H1 (cell line): ENCODE measurements around the gene TFB1M. TPM values are rescaled to one million over a fixed set of nuclear protein-coding genes. Genes with fewer than 3 reads are reported as not detected.
A peak's percentile ranks its signal among the peaks of the same experiment; 100 is the strongest.

ENCODE experiments used
- CTCF ChIA-PET: fragments of 300-600 bp; sonication (Branson Sonifier 250); formaldehyde crosslinking; loops from one replicate; lab custom pipeline; 2021; ENCODE audit not compliant: partially characterized antibody; lab: Charles Lee
- POLR2A ChIA-PET: fragments of 300-600 bp; sonication (Branson Sonifier 250); formaldehyde crosslinking; loops from one replicate; lab custom pipeline; 2021; ENCODE audit warnings: inconsistent platforms; ENCODE audit not compliant: partially characterized antibody; lab: Charles Lee
- DNase-seq, 2 experiments: peaks; one replicate each; pipeline versions ENCODE4 v3.0.0 to v3.0.0-alpha.2; 2010 to 2022; ENCODE audit warnings: low spot score in 2 of 2, low read depth in 1 of 2, mixed read lengths in 1 of 2
- FAIRE-seq: peaks from 2 replicates; lab custom pipeline; 2011; peaks lifted over from hg19 to GRCh38; lab: Jason Lieb, UNC
- H2AFZ ChIP-seq: 2 replicates; pipeline ENCODE4 v1.8.1; 2012; ENCODE audit warnings: low read length, inconsistent platforms
- H2AK5ac ChIP-seq: 2 replicates; pipeline ENCODE4 v1.6.1; 2013; ENCODE audit warnings: low read depth, low read length
- H2BK120ac ChIP-seq: replicated peaks from 2 replicates; pipeline ENCODE3; 2013; ENCODE audit warnings: low read depth, low read length, inconsistent platforms
- H2BK12ac ChIP-seq: 2 replicates; pipeline ENCODE4 v1.6.1; 2013; ENCODE audit warnings: low read depth, low read length
- H2BK15ac ChIP-seq: 2 replicates; pipeline ENCODE4 v1.6.1; 2013; ENCODE audit warnings: low read length
- H2BK20ac ChIP-seq: 2 replicates; pipeline ENCODE4 v1.6.1; 2013; ENCODE audit warnings: low read length
- H2BK5ac ChIP-seq: 2 replicates; pipeline ENCODE4 v1.6.1; 2013; ENCODE audit warnings: low read depth, low read length
- H3K14ac ChIP-seq: 2 replicates; pipeline ENCODE4 v1.6.1; 2013; ENCODE audit warnings: inconsistent platforms; ENCODE audit not compliant: insufficient read length
- H3K18ac ChIP-seq: 2 replicates; pipeline ENCODE4 v1.6.1; 2013; ENCODE audit warnings: low read length; ENCODE audit errors: extremely low read depth
- H3K23ac ChIP-seq: 2 replicates; pipeline ENCODE4 v1.6.1; 2013; ENCODE audit warnings: inconsistent platforms; ENCODE audit not compliant: insufficient read length
- H3K23me2 ChIP-seq: 2 replicates; pipeline ENCODE4 v1.6.1; 2013; ENCODE audit warnings: low read depth, low read length
- H3K27ac ChIP-seq: 2 replicates; pipeline ENCODE4 v1.6.1; 2011; ENCODE audit warnings: low read depth, low read length, inconsistent platforms
- H3K27me3 ChIP-seq, 4 experiments: replicated peaks in 1 of 4; 1 replicate in 1 of 4; 2 replicates in 3 of 4; pipeline versions ENCODE4 v1.6.1 to v1.8.1; 2011 to 2013; ENCODE audit warnings: low read length in 3 of 4, mild to moderate bottlenecking in 3 of 4, inconsistent platforms in 2 of 4, mixed read lengths in 2 of 4, moderate library complexity in 1 of 4; ENCODE audit not compliant: control insufficient read depth in 3 of 4, insufficient read depth in 3 of 4; ENCODE audit errors: extremely low read depth in 1 of 4
- H3K36me3 ChIP-seq, 4 experiments: 2 replicates each; pipeline versions ENCODE4 v1.6.1 to v1.8.1; 2011 to 2013; ENCODE audit warnings: mild to moderate bottlenecking in 4 of 4, low read length in 3 of 4, moderate library complexity in 2 of 4, control low read depth in 1 of 4, inconsistent platforms in 1 of 4; ENCODE audit not compliant: insufficient read depth in 4 of 4, control insufficient read depth in 2 of 4
- H3K4ac ChIP-seq: replicated peaks from 2 replicates; pipeline ENCODE3; 2013; ENCODE audit warnings: low read length, low read depth, mixed read lengths, inconsistent platforms; ENCODE audit not compliant: insufficient read length
- H3K4me1 ChIP-seq, 4 experiments: replicated peaks in 1 of 4; 1 replicate in 1 of 4; 2 replicates in 3 of 4; pipeline versions ENCODE4 v1.6.1 to v1.8.1; 2011 to 2013; ENCODE audit warnings: low read length in 3 of 4, inconsistent platforms in 2 of 4, mixed read lengths in 1 of 4; ENCODE audit not compliant: insufficient read depth in 4 of 4, control insufficient read depth in 3 of 4
- H3K4me2 ChIP-seq, 2 experiments: 2 replicates each; pipeline versions ENCODE4 v1.6.1 to v1.8.1; 2011 to 2013; ENCODE audit warnings: low read depth in 2 of 2, low read length in 2 of 2, control low read depth in 1 of 2, inconsistent platforms in 1 of 2, mild to moderate bottlenecking in 1 of 2; ENCODE audit not compliant: insufficient read depth in 1 of 2
- H3K4me3 ChIP-seq, 4 experiments: fragments of 200-600, 300-600 bp in 1 of 4; sonication (generic), shearing (Covaris generic), sonication (Bioruptor Twin) in 1 of 4; 2 replicates each; pipeline versions ENCODE4 v1.5.1 to v1.8.1; 2011 to 2016; ENCODE audit warnings: low read length in 4 of 4, low read depth in 3 of 4, control low read depth in 2 of 4, inconsistent platforms in 2 of 4, mild to moderate bottlenecking in 2 of 4, mixed read lengths in 1 of 4, moderate library complexity in 1 of 4; ENCODE audit not compliant: insufficient read depth in 2 of 4; ENCODE audit errors: extremely low read depth in 1 of 4
- H3K56ac ChIP-seq: replicated peaks from 2 replicates; pipeline ENCODE3; 2013; ENCODE audit warnings: low read depth, mild to moderate bottlenecking, mixed read lengths, low read length, inconsistent platforms; ENCODE audit not compliant: insufficient read length
- H3K79me1 ChIP-seq: 2 replicates; pipeline ENCODE4 v1.6.1; 2013; ENCODE audit warnings: low read depth, low read length, control low read depth
- H3K79me2 ChIP-seq, 2 experiments: 2 replicates each; pipeline versions ENCODE4 v1.6.1 to v1.8.1; 2012 to 2013; ENCODE audit warnings: low read length in 2 of 2, mild to moderate bottlenecking in 2 of 2, inconsistent platforms in 1 of 2; ENCODE audit not compliant: insufficient read depth in 2 of 2, control insufficient read depth in 1 of 2
- H3K9ac ChIP-seq, 4 experiments: replicated peaks in 1 of 4; 1 replicate in 1 of 4; 2 replicates in 3 of 4; pipeline versions ENCODE4 v1.6.1 to v1.8.1; 2011 to 2013; ENCODE audit warnings: low read depth in 3 of 4, low read length in 3 of 4, control low read depth in 2 of 4, mild to moderate bottlenecking in 2 of 4, moderate library complexity in 2 of 4, inconsistent platforms in 1 of 4; ENCODE audit errors: extremely low read depth in 1 of 4
- H3K9me3 ChIP-seq, 2 experiments: 2 replicates each; pipeline versions ENCODE4 v1.6.1 to v1.8.1; 2012 to 2013; ENCODE audit warnings: mild to moderate bottlenecking in 2 of 2, moderate library complexity in 2 of 2, control low read depth in 1 of 2, inconsistent platforms in 1 of 2, low read depth in 1 of 2, low read length in 1 of 2, mixed read lengths in 1 of 2; ENCODE audit not compliant: insufficient read depth in 2 of 2
- H4K20me1 ChIP-seq, 2 experiments: replicated peaks in 1 of 2; 2 replicates each; pipeline versions ENCODE3 to v1.8.1; 2011 to 2013; ENCODE audit warnings: inconsistent platforms in 2 of 2, low read length in 2 of 2, mild to moderate bottlenecking in 1 of 2; ENCODE audit not compliant: insufficient read depth in 2 of 2, control insufficient read depth in 1 of 2
- H4K5ac ChIP-seq: 2 replicates; pipeline ENCODE4 v1.6.1; 2013; ENCODE audit warnings: low read length, low read depth, mixed read lengths, inconsistent platforms; ENCODE audit not compliant: insufficient read length
- H4K8ac ChIP-seq: 2 replicates; pipeline ENCODE4 v1.8.0; 2013; ENCODE audit warnings: mild to moderate bottlenecking, moderate library complexity, low read length, inconsistent platforms; ENCODE audit not compliant: insufficient read depth; ENCODE audit errors: extremely low read depth
- H4K91ac ChIP-seq: replicated peaks from 2 replicates; pipeline ENCODE3; 2013; ENCODE audit warnings: low read length, mixed read lengths, inconsistent platforms; ENCODE audit not compliant: insufficient read length
- ATF2 ChIP-seq: IDR thresholded peaks from 2 replicates; pipeline ENCODE4 v1.6.1; 2012; ENCODE audit warnings: low read length, inconsistent platforms
- ATF3 ChIP-seq: IDR thresholded peaks from 2 replicates; pipeline ENCODE4 v1.6.1; 2011; ENCODE audit warnings: low read depth, mild to moderate bottlenecking, low read length; ENCODE audit not compliant: insufficient read depth
- BCL11A ChIP-seq, 2 experiments: IDR thresholded peaks; one replicate each; pipeline ENCODE4 v1.6.1; 2011; ENCODE audit warnings: low read depth in 2 of 2, low read length in 2 of 2, mild to moderate bottlenecking in 2 of 2
- CBX8 ChIP-seq: fragments of 300-800, 300-1000 bp; sonication (generic); IDR thresholded peaks from 2 replicates; pipeline ENCODE4 v1.7.1; 2016; ENCODE audit warnings: low read depth, low read length, borderline replicate concordance
- FOSL1 ChIP-seq: IDR thresholded peaks from 2 replicates; pipeline ENCODE4 v1.6.1; 2011; ENCODE audit warnings: mild to moderate bottlenecking, low read depth, low read length, moderate library complexity; ENCODE audit not compliant: insufficient read depth
- JUND ChIP-seq: IDR thresholded peaks from 2 replicates; pipeline ENCODE4 v1.6.1; 2011; ENCODE audit warnings: mild to moderate bottlenecking, improper control_type of control experiment, low read length
- SP1 ChIP-seq: IDR thresholded peaks from 2 replicates; pipeline ENCODE4 v1.6.1; 2011; ENCODE audit warnings: low read depth, low read length
- SP4 ChIP-seq: IDR thresholded peaks from 2 replicates; pipeline ENCODE4 v1.6.1; 2012; ENCODE audit warnings: low read length, inconsistent platforms
- TAF1 ChIP-seq: IDR thresholded peaks from 2 replicates; pipeline ENCODE4 v1.6.1; 2011; ENCODE audit warnings: mild to moderate bottlenecking, low read depth, low read length
- WGBS, 2 experiments: shearing (Covaris generic) in 1 of 2; methylation state at CpG; one replicate each; pipeline versions ENCODE4 v1.1.6 to v1.1.7; 2013 to 2015; ENCODE audit warnings: low lambda C conversion rate in 2 of 2, mixed read lengths in 2 of 2, inconsistent platforms in 1 of 2, low coverage in 1 of 2, missing lambda C conversion rate in 1 of 2; ENCODE audit not compliant: insufficient replicate concordance in 2 of 2, insufficient coverage in 1 of 2, insufficient read length in 1 of 2; ENCODE audit errors: extremely low coverage in 1 of 2, missing lambda C conversion rate in 1 of 2; 5-methylcytosine and 5-hydroxymethylcytosine counted together
- polyA plus RNA-seq, 7 experiments: library from polyadenylated mRNA; depleted of rRNA in 3 of 7; stranded (reverse) in 5 of 7; unstranded in 2 of 7; fragments of >200 nt in 5 of 7; fragments of 200-250 nt in 2 of 7; gene quantifications; 1 replicate in 5 of 7; 2 replicates in 1 of 7; 4 replicates in 1 of 7; pipeline versions ENCODE4 v1.2.1 to v1.2.3, GENCODE V29; 2011 to 2013; ENCODE audit warnings: missing spikeins in 2 of 7, mixed read lengths in 2 of 7
- total RNA-seq: library from RNA; stranded (reverse); fragmentation: NEBNext Ultra II Directional; extraction: Animal tissue kit (Norgen Biotek cat#: 25700); gene quantifications from 2 replicates; pipeline ENCODE4 v1.2.1, GENCODE V29; 2021

TFB1M gene
- total and polyA plus RNA-seq, 2 of the 8 experiments (the other 6 are each of a cell fraction or from before 2014, with no cell fraction given): 28.2 to 49.4 TPM

GRCh38 chr6:155261111-155261900, 53.0 kb downstream of the TFB1M start:
- H4K91ac ChIP-seq: no peak overlapping the region
- H3K79me1 ChIP-seq: no peaks in the 10 kb centered on the region
- H3K4ac ChIP-seq: no peak overlapping the region
- H2BK15ac ChIP-seq: no peak overlapping the region
- peaks cover 2 to 3% of the 10 kb centered on the region in 2 experiments for H4K20me1 ChIP-seq
- H2BK20ac ChIP-seq: no peak overlapping the region
- POLR2A ChIA-PET: interaction anchor here (1.2 to 1.4 kb wide), 3 partner anchors 9 to 20 kb away, joined by 3 read pairs; no protein-coding TSS in a partner anchor
- H4K5ac ChIP-seq: no peak overlapping the region
- H3K79me2 ChIP-seq: peaks cover 3 to 4% of the 10 kb centered on the region in 2 experiments; a peak in 1 of 4 replicates
- CTCF ChIA-PET: interaction anchor here (0.6 to 6.4 kb wide), 19 partner anchors 9 to 393 kb away, joined by 3 to 72 read pairs (median 4); no protein-coding TSS in a partner anchor
- 70% methylated on average over 11 of the region's 11 CpGs; no CpG with 5 or more reads in 1 of the 2 experiments for WGBS, 2 experiments
- no peak overlapping the region for H4K8ac ChIP-seq
- H3K36me3 ChIP-seq: peaks cover 10 to 44% (median 32%) of the 10 kb centered on the region in 4 experiments
- H3K4me3 ChIP-seq: no peak overlapping the region
- no peak overlapping the region for H3K18ac ChIP-seq
- peaks cover 0 to 7% (median 2%) of the 10 kb centered on the region in 4 experiments; a peak in 3 of 7 replicates for H3K4me1 ChIP-seq
- H2BK120ac ChIP-seq: no peak overlapping the region
- no peak overlapping the region for H2BK5ac ChIP-seq
- no peak overlapping the region for H2BK12ac ChIP-seq
- H3K23ac ChIP-seq: no peak overlapping the region
- H3K9ac ChIP-seq: no peak overlapping the region
- H2AFZ ChIP-seq: no peak overlapping the region
- H3K56ac ChIP-seq: no peak overlapping the region
- no peak for DNase-seq
- no peak overlapping the region for H3K4me2 ChIP-seq
- H2AK5ac ChIP-seq: no peak overlapping the region
- 0 out of 2 replicates have a peak overlapping the region, but pooled peaks have one; percentile 3 for H3K27ac ChIP-seq
- H3K14ac ChIP-seq: no peak overlapping the region
- no peaks in the 10 kb centered on the region for H3K23me2 ChIP-seq
- no peaks in the 10 kb centered on the region for H3K9me3 ChIP-seq
- H3K27me3 ChIP-seq: no peaks in the 10 kb centered on the region
- FAIRE-seq: peak; percentile 57
- no peak for TF ChIP-seq CBX8
- TF ChIP-seq SP4: no peak
- TF ChIP-seq TAF1: no peak
- TF ChIP-seq FOSL1: no peak
- no peak for TF ChIP-seq JUND
- no peak for TF ChIP-seq ATF2
- TF ChIP-seq SP1: 0 out of 2 replicates have a peak, but pooled peaks have one; percentile 39
- no peak for TF ChIP-seq BCL11A (IDR thresholded peaks at IDR 0.05; ENCODE audit: low read depth in 2 of 2, low read length in 2 of 2)
- no peak for TF ChIP-seq ATF3
